B cell (primary cell): ENCODE data around the gene USP6NL.

Experiments used
- CTCF ChIP-seq: fragments of 200-600 bp; IDR thresholded peaks from one replicate; pipeline ENCODE4 v1.8.0; 2022; ENCODE audit warnings: antibody characterized with exemption, mild to moderate bottlenecking
- EZH2 ChIP-seq: IDR thresholded peaks from 2 replicates; pipeline ENCODE4 v1.6.1; 2012; ENCODE audit warnings: borderline replicate concordance, low read depth, mild to moderate bottlenecking, moderate library complexity, low read length; ENCODE audit not compliant: insufficient read depth, poor library complexity, severe bottlenecking

GRCh38 chr10:11517150-11517549, 94.3 kb downstream of the USP6NL start:
- TF ChIP-seq CTCF, result no peak
- no peak for TF ChIP-seq EZH2
